NCI-H2227 (cell line): ENCODE measurements around the gene BMERB1.
"Not testable (repeated sequence)": the region's sequence is repeated elsewhere in the genome, so short reads cannot be mapped to it uniquely, and the experiment has no call there.

Experiments
- DNase-seq: peaks from one replicate; lab custom pipeline; 2025; ENCODE audit not compliant: unreplicated experiment; lab: John Stamatoyannopoulos, UW

The BMERB1 gene

GRCh38 chr16:15434425-15435215 is at the start of gene BMERB1:
Gene BMERB1, plus strand, starts transcription at chr16:15434588. Its CDS starts 66 bp downstream, at chr16:15434654.
- DNase-seq = peak; percentile 95

GRCh38 chr16:15388060-15388459 is 46.3 kb upstream of the BMERB1 start:
- not testable (repeated sequence) for DNase-seq

DNA sequence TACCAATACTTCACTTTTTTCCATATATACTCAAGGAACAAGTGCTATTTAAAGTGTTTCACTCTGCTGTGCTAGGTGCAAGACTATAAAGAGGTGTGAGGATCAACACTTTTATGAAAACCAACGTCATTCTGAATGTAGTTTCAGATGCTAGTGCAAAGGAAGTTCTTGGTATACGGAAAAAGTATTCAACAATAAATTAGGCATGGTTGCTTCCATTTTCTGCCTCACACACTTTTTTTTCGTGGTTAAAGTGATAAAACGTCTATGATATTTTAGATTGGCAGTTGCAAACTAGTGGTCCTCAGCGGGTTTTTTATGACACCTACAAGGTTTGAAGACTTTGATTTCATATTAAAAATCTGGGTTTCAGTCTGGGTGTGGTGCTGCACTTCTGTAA is 44.5 kb upstream of the BMERB1 start:
- not testable (repeated sequence) for DNase-seq

GRCh38 chr16:15393025-15393424 is 41.4 kb upstream of the BMERB1 start:
- not testable (repeated sequence) for DNase-seq

GRCh38 chr16:15395631-15396508 is 38.5 kb upstream of the BMERB1 start, which contains the start of gene MPV17L:
Gene MPV17L, plus strand, starts transcription at chr16:15395754. Its CDS starts 144 bp downstream, at chr16:15395898.
- DNase-seq = peak; percentile 84

DNA sequence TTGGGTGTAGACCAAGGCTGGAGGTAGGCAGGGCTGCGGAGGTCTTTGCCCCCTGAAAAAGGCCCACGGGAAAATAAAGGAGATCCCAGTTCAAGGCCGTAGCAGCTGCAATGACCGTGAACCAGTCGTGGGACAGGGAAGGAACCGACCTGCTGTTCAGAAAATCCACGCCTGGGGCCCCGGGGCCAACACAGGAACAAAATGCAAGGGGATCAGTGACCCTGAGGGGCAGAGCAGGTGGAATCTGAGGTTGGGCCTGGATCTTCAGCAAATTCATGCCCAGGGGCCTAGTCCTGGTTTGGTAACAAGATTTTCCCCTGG is 37.9 kb upstream of the BMERB1 start:
- not testable (repeated sequence) for DNase-seq

DNA sequence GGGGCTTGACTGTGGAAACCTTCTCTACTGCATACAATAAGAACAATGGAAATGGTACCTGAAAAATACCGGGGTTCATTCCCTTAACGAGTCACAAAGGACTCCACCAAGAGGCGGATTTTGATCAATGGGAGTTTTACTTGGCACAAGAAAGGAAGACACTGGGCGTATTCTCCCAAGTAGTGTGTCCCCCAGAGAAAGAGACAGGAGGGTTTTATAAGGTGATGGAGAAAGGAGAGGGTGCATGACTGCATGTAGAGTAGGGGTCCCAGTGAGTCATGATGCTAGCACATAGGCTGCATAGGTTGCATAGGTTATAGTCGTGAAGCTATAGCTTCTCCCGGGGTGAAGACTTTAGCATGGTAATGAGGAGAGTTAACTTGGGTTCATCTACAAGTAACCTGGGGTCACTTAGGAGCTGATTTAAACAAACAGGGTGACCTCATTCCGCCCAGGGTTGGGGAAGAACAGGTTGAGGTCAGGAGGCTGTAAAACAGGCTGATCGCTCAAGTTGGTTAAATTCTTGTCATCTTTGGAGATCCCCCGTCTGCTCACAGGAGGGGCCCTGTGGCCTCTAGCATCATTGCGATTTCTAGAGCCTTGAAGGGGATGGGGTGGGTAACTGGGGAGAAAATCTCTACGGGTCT is 37.3 kb upstream of the BMERB1 start:
- DNase-seq = no peak

DNA sequence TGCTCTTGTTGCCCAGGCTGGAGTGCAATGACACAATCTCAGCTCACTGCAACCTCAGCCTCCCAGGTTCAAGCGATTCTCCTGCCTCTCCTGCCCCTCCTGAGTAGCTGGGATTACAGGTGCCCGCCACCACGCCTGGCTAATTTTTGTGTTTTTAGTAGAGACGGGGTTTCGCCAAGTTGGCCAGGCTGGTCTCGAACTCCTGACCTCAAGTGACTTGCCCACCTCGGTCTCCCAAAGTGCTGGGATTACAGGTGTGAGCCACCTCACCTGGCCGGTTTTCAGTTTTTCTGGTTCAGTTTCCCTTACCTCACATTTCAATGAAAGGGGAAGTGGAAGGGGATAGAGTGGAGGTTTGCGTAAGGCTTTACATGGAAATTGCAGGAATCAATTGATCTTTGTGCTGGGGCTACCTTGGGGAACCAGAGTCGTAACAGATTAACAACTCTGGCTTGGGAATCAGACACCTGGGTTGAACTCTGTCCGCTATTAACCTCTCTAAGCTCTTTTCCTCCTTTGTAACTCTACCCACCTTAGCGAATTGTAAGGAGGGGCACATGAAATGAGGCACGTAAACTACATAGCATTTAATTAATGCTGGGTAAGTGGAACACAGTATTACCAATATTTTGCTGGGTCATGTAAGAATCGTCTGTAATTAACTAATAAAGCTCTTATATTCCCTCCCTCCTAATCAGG is 35.6 kb upstream of the BMERB1 start:
- no peak for DNase-seq

DNA sequence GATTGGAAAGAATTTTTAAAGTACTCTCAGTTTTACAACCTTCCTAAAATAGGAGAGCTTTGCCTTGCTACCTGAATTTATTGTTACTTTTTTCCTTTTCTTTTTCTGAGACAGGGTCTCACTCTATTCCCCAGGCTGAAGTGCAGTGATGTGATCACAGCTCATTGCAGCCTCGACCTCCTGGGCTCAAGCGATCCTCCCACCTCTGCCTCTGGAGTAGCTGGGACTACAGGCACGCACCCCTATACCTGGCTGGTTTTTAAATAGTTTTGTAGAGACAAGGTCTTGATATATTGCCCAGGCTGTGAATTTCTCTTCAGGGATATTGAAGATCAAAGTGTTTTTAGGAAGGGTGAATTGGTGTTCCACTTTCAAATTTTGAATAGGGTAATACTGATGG is 35.1 kb upstream of the BMERB1 start:
- no peak for DNase-seq

GRCh38 chr16:15400314-15400713 is 34.1 kb upstream of the BMERB1 start:
- DNase-seq = not testable (repeated sequence)

- no peak for DNase-seq
These were observed 32.4 kb upstream of the BMERB1 start for GRCh38 chr16:15401972-15402371.

DNA sequence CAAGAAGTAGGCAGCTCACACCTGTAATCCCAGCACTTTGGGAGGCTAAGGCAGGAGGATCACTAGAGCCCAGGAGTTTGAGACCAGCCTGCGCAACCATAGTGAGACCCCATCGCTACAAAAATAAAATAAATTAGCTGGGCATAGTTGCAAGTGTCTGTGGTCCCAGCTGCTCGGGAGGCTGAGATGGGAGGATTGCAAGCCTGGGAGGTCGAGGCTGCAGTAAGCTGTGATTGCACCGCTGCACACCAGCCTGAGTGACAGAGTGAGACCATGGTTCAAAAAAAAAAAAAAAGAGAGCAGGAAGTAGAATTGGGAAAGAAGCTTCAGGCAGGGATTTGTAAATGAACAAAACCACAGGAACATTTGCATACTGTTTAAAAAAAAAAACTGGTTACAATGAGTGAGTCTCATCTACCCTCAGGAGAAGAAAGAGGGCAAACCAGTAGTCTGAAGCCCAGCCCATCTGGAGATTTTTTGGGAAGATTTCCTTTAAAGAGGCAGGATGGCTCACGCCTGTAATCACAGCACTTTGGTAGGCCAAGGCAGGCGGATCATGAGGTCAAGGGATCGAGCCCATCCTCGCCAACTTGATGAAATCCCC is 30.9 kb upstream of the BMERB1 start:
- no peak for DNase-seq

DNA sequence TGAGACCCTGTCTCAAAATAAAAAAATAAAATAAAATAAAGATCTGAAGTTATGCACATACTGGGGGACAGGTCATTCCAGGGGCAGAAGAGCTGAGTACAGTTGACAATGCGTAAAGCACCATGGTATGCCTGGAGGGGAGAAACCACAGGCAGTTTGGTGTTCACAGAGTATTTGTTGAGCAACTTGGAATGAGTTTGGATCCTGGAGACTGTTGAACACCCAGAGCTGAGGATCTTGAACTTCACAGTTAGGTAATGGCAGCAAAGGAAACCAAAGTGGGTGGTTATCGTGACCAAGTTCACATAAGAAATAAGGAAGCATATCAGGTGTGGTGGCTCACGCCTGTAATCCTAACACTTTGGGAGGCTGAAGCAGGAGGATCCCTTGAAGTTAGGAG is 30.3 kb upstream of the BMERB1 start:
- DNase-seq = not testable (repeated sequence)

DNA sequence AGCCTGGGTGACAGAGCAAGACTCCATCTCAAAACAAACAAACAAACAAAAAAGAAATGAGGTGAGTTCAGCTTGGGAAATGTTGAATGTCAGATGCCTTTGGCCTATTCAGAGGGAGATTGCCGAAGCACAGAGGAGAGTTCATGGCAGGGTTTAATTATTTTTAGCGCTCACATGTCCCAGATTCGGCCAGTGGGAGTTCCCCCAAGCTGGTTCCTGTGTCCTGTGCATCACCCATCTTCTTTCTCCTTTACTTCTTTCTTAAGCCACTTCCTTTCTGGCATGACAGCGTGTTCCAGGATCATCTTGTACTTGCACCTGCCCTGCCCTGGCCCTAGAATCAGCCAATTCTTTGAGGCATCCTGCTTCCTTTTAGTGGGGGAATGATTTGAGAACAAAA is 29.6 kb upstream of the BMERB1 start:
- DNase-seq = no peak

DNA sequence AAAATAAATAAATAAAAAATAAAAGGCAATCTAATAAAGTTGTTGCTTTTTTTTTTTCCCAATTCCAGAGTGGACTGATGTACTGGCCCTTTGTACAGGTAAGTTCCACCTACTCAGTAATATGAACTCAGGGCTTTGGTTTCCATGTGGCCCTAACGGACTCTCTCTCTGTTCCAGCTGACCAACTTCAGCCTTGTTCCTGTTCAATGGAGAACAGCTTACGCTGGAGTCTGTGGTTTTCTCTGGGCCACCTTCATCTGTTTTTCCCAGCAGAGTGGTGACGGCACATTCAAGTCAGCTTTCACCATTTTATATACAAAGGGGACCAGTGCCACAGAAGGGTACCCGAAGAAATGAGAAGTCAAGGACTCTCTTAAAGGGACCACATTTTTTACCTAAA is 26.6 kb upstream of the BMERB1 start:
- not testable (repeated sequence) for DNase-seq

DNA sequence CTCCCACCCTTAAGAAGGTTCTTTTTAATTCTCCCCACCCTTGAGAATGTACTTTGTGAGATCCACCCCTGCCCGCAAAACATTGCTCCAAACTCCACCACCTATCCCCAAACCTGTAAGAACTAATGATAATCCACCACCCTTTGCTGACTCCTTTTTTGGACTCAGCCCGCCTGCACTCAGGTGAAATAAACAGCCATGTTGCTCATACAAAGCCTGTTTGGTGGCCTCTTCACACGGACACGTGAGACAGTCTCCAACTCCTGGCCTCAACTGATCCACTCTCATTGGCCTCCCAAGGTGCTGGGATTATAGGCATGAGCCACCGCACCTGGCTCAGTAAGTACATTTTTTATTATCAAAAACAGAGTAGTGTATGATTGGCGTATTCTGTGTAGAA is 24.9 kb upstream of the BMERB1 start:
- not testable (repeated sequence) for DNase-seq

GRCh38 chr16:15415511-15415985 is 18.8 kb upstream of the BMERB1 start:
- DNase-seq = no peak

DNA sequence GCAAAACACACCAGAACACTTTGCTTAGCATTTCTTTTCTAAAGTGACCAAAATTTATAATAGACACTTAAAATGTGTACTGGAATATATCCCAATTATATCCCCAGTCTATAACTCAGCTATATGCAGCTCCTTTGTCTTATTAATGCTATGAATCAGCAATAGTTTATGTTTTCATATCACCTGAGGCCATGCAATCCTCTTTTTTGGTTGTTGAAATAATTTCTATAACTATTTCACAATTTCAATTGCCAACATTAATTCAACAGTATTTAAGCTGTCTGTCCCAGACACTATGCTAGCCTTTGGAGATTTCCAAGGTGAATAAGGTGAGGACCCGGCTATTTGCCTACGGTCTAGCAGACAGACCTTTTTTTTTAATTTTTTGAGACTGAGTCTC is 17.2 kb upstream of the BMERB1 start:
- DNase-seq = no peak

- no peak for DNase-seq
These were observed 16.2 kb upstream of the BMERB1 start for GRCh38 chr16:15418206-15418605.

DNA sequence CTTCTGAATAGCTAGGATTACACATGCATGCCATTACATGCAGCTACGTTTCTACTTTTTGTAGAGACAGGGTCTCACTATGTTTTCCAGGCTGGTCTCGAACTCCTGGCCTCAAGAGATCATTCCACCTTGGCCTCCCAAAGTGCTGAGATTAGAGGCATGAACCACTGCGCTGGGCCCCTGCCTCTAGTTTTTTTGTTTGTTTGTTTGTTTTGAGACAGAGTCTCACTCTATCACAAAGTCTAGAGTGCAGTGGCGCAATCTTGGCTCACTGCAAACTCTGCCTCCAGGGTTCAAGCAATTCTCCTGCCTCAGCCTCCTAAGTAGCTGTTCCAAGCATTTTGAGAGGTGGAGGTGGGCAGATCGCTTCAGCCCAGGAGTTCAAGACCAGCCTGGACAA is 12.7 kb upstream of the BMERB1 start:
- DNase-seq = not testable (repeated sequence)
